GM23338 (cell line): Measurements from ENCODE around the gene HCFC2. TPM values are rescaled to one million over a fixed set of nuclear protein-coding genes. Genes with fewer than 3 reads are reported as not detected.

Source experiments
- ATAC-seq: fragments of 200-7000 bp; cut with Tn5 transposase; 3 replicates; pipeline ENCODE4 v1.9.1; 2020
- DNase-seq: peaks from one replicate; pipeline ENCODE4 v3.0.0-alpha.2; 2015; ENCODE audit warnings: low spot score
- H2AFZ ChIP-seq: fragments of 200-600 bp; sonication (generic); 2 replicates; pipeline ENCODE4 v1.8.0; 2016; ENCODE audit warnings: antibody characterized with exemption, mild to moderate bottlenecking, moderate library complexity
- H3F3A ChIP-seq: fragments of 200-600 bp; sonication (generic); replicated peaks from 2 replicates; pipeline ENCODE4 v1.8.0; 2017; ENCODE audit warnings: antibody characterized with exemption, mixed run types, low read depth
- H3K27ac ChIP-seq: fragments of 200-600 bp; sonication (generic); 2 replicates; pipeline ENCODE4 v1.6.1; 2016; ENCODE audit warnings: low read depth
- H3K27me3 ChIP-seq: fragments of 200-600 bp; sonication (generic); 2 replicates; pipeline ENCODE4 v1.8.0; 2016; ENCODE audit warnings: mild to moderate bottlenecking, mixed run types, moderate library complexity; ENCODE audit not compliant: insufficient read depth
- H3K36me3 ChIP-seq: fragments of 200-600 bp; sonication (generic); 2 replicates; pipeline ENCODE4 v1.8.0; 2016; ENCODE audit warnings: mild to moderate bottlenecking; ENCODE audit not compliant: insufficient read depth
- H3K4me1 ChIP-seq: fragments of 200-600 bp; sonication (generic); 2 replicates; pipeline ENCODE4 v1.8.0; 2016; ENCODE audit warnings: mild to moderate bottlenecking, moderate library complexity; ENCODE audit not compliant: insufficient read depth
- H3K4me2 ChIP-seq: fragments of 200-600 bp; sonication (generic); 2 replicates; pipeline ENCODE4 v1.7.1; 2017; ENCODE audit warnings: mixed run types
- H3K4me3 ChIP-seq: fragments of 200-600 bp; sonication (generic); 2 replicates; pipeline ENCODE4 v1.6.1; 2016; ENCODE audit warnings: mixed run types
- H3K79me2 ChIP-seq: fragments of 200-600 bp; sonication (generic); replicated peaks from 2 replicates; pipeline ENCODE4 v1.8.0; 2017; ENCODE audit warnings: mild to moderate bottlenecking; ENCODE audit not compliant: insufficient read depth
- H3K9me2 ChIP-seq: fragments of 200-600 bp; sonication (generic); 2 replicates; pipeline ENCODE4 v1.8.0; 2017; ENCODE audit not compliant: insufficient read depth
- H4K20me1 ChIP-seq: fragments of 200-600 bp; sonication (generic); replicated peaks from 2 replicates; pipeline ENCODE4 v1.8.0; 2017; ENCODE audit warnings: mild to moderate bottlenecking; ENCODE audit not compliant: insufficient read depth
- H3K27ac Mint-ChIP-seq: 2 replicates; pipeline ENCODE4 v1.8.0; 2020; ENCODE audit warnings: inconsistent platforms, mild to moderate bottlenecking, moderate library complexity, mixed read lengths
- H3K27me3 Mint-ChIP-seq: 3 replicates; pipeline ENCODE4 v1.8.0; 2022; ENCODE audit warnings: low read depth, mild to moderate bottlenecking, moderate library complexity, mixed read lengths, inconsistent platforms; ENCODE audit not compliant: insufficient read depth, poor library complexity
- H3K36me3 Mint-ChIP-seq: 3 replicates; pipeline ENCODE4 v1.8.0; 2021; ENCODE audit warnings: low read depth, mild to moderate bottlenecking, inconsistent platforms, moderate library complexity, mixed read lengths
- H3K4me1 Mint-ChIP-seq: 3 replicates; pipeline ENCODE4 v1.8.0; 2020; ENCODE audit warnings: mild to moderate bottlenecking, inconsistent platforms, mixed read lengths
- H3K4me3 Mint-ChIP-seq: 3 replicates; pipeline ENCODE4 v1.8.0; 2021; ENCODE audit warnings: moderate library complexity, mild to moderate bottlenecking, inconsistent platforms, mixed read lengths
- H3K9me3 Mint-ChIP-seq: 3 replicates; pipeline ENCODE4 v1.8.0; 2020; ENCODE audit warnings: moderate library complexity, mild to moderate bottlenecking, inconsistent platforms, mixed read lengths
- JUNB ChIP-seq: IDR thresholded peaks from one replicate; pipeline ENCODE4 v1.6.1; 2016; ENCODE audit warnings: antibody characterized with exemption; ENCODE audit not compliant: unreplicated experiment
- POLR2AphosphoS5 ChIP-seq: IDR thresholded peaks from 2 replicates; pipeline ENCODE4 v1.6.1; 2016; ENCODE audit warnings: antibody characterized with exemption, low read depth
- STAT1 ChIP-seq: IDR thresholded peaks from one replicate; pipeline ENCODE4 v1.6.1; 2016; ENCODE audit warnings: antibody characterized with exemption; ENCODE audit not compliant: unreplicated experiment
- ZNF331 ChIP-seq: fragments of 250-450 bp; sonication (Bioruptor Pico); IDR thresholded peaks from 2 replicates; pipeline ENCODE4 v1.5.0; 2020; ENCODE audit warnings: low read depth, mild to moderate bottlenecking, moderate library complexity
- polyA plus RNA-seq: library from polyadenylated mRNA; unstranded; fragments of >200 nt; fragmentation: Nextera tagmentation; extraction: Ambion mirVana; gene quantifications from 2 replicates; pipeline ENCODE4 v1.2.1, GENCODE V29; 2016
- total RNA-seq: library from RNA; depleted of rRNA; stranded (reverse); fragments of >200 nt; shearing (Covaris generic); gene quantifications from 2 replicates; pipeline ENCODE4 v1.2.3, GENCODE V29; 2014
- TF ChIP-seq, protein P1 (sequence below): fragments of 250-450 bp; sonication (Bioruptor Pico); IDR thresholded peaks from 2 replicates; pipeline ENCODE4 v1.5.0; 2020; ENCODE audit warnings: mild to moderate bottlenecking, moderate library complexity
- TF ChIP-seq, protein P2 (sequence below), 2 experiments: fragments of 200-600 bp in 1 of 2; sonication (generic) in 1 of 2; conservative IDR thresholded peaks; 2 replicates each; pipeline versions ENCODE4 v1.5.1 to v1.6.1; 2016 to 2017; ENCODE audit warnings: antibody characterized with exemption in 2 of 2, low read depth in 2 of 2, mild to moderate bottlenecking in 2 of 2, moderate library complexity in 1 of 2

HCFC2 gene
- total and polyA plus RNA-seq, 2 experiments from 2014 or later: 1.9 to 2.5 TPM

DNA sequence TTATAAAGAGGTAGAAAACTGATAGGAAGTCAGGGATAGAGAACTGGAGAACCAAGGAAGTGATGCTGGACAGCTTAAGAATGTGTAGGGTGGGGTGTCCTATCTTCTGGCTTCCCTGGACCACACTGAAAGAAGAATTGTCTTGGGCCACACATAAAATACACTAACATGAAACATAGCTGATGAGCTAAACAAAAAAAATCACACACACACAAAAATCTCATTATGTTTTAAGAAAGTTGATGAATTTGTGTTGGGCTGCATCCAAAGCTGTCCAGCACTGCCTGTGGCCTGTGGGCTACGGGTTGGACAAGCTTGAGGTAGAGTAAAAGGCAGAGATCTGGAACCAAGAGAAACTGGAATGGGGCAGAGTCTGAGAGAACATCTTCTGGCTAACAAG, 21.8 kb upstream of the HCFC2 start:
- H3K27me3 ChIP-seq: no peaks in the 10 kb centered on the region
- no peaks in the 10 kb centered on the region for H3K79me2 ChIP-seq
- no peaks in the 10 kb centered on the region for H3K9me2 ChIP-seq
- Mint-ChIP-seq H3K4me3 (no peak overlapping the region), H3K9me3 (no peaks in the 10 kb centered on the region), H3K4me1 (no peaks in the 10 kb centered on the region), H3K27me3 (peaks cover 6% of the 10 kb centered on the region), H3K27ac (no peak overlapping the region), H3K36me3 (no peaks in the 10 kb centered on the region; the same call in 2 of the 3 replicates)
- H3K27ac ChIP-seq: no peak overlapping the region
- no peak overlapping the region for H3K4me3 ChIP-seq
- H3K4me2 ChIP-seq: no peak overlapping the region
- no peaks in the 10 kb centered on the region for H4K20me1 ChIP-seq
- ATAC-seq: no peak
- H3K36me3 ChIP-seq: no peaks in the 10 kb centered on the region
- no peak overlapping the region for H2AFZ ChIP-seq
- no peaks in the 10 kb centered on the region for H3K4me1 ChIP-seq
- no peak for DNase-seq
- no peaks in the 10 kb centered on the region for H3F3A ChIP-seq
- TF ChIP-seq STAT1: no peak
- TF ChIP-seq ZNF331 (CRISPR knock-in tag): no peak

DNA sequence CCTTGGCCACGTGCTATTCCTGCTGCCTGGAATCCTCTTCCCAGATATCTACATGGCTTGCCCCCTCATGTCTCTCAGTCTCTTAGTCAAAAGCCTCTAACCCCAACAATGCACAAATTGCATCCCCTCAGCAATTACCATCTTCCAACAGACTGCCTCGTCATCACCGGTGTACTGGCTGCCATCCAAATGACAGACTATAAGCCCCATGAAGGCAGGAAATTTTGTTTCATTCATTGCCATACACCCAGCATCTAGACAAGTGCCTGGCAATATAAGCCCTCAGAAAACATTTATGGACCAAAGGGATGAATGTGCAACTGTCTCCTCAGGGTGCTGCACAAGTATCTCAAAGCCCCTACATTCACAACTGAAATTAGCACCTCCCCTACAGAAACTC, 20.2 kb upstream of the HCFC2 start:
- DNase-seq (no peak), ATAC-seq (no peak)
- no peaks in the 10 kb centered on the region for H3K36me3 ChIP-seq
- TF ChIP-seq, protein P1, sequence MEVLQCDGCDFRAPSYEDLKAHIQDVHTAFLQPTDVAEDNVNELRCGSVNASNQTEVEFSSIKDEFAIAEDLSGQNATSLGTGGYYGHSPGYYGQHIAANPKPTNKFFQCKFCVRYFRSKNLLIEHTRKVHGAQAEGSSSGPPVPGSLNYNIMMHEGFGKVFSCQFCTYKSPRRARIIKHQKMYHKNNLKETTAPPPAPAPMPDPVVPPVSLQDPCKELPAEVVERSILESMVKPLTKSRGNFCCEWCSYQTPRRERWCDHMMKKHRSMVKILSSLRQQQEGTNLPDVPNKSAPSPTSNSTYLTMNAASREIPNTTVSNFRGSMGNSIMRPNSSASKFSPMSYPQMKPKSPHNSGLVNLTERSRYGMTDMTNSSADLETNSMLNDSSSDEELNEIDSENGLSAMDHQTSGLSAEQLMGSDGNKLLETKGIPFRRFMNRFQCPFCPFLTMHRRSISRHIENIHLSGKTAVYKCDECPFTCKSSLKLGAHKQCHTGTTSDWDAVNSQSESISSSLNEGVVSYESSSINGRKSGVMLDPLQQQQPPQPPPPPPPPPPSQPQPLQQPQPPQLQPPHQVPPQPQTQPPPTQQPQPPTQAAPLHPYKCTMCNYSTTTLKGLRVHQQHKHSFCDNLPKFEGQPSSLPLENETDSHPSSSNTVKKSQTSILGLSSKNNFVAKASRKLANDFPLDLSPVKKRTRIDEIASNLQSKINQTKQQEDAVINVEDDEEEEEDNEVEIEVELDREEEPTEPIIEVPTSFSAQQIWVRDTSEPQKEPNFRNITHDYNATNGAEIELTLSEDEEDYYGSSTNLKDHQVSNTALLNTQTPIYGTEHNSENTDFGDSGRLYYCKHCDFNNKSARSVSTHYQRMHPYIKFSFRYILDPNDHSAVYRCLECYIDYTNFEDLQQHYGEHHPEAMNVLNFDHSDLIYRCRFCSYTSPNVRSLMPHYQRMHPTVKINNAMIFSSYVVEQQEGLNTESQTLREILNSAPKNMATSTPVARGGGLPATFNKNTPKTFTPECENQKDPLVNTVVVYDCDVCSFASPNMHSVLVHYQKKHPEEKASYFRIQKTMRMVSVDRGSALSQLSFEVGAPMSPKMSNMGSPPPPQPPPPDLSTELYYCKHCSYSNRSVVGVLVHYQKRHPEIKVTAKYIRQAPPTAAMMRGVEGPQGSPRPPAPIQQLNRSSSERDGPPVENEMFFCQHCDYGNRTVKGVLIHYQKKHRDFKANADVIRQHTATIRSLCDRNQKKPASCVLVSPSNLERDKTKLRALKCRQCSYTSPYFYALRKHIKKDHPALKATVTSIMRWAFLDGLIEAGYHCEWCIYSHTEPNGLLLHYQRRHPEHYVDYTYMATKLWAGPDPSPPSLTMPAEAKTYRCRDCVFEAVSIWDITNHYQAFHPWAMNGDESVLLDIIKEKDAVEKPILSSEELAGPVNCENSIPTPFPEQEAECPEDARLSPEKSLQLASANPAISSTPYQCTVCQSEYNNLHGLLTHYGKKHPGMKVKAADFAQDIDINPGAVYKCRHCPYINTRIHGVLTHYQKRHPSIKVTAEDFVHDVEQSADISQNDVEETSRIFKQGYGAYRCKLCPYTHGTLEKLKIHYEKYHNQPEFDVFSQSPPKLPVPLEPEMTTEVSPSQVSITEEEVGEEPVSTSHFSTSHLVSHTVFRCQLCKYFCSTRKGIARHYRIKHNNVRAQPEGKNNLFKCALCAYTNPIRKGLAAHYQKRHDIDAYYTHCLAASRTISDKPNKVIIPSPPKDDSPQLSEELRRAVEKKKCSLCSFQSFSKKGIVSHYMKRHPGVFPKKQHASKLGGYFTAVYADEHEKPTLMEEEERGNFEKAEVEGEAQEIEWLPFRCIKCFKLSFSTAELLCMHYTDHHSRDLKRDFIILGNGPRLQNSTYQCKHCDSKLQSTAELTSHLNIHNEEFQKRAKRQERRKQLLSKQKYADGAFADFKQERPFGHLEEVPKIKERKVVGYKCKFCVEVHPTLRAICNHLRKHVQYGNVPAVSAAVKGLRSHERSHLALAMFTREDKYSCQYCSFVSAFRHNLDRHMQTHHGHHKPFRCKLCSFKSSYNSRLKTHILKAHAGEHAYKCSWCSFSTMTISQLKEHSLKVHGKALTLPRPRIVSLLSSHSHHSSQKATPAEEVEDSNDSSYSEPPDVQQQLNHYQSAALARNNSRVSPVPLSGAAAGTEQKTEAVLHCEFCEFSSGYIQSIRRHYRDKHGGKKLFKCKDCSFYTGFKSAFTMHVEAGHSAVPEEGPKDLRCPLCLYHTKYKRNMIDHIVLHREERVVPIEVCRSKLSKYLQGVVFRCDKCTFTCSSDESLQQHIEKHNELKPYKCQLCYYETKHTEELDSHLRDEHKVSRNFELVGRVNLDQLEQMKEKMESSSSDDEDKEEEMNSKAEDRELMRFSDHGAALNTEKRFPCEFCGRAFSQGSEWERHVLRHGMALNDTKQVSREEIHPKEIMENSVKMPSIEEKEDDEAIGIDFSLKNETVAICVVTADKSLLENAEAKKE (CRISPR knock-in tag): no peak
- TF ChIP-seq, protein P2, sequence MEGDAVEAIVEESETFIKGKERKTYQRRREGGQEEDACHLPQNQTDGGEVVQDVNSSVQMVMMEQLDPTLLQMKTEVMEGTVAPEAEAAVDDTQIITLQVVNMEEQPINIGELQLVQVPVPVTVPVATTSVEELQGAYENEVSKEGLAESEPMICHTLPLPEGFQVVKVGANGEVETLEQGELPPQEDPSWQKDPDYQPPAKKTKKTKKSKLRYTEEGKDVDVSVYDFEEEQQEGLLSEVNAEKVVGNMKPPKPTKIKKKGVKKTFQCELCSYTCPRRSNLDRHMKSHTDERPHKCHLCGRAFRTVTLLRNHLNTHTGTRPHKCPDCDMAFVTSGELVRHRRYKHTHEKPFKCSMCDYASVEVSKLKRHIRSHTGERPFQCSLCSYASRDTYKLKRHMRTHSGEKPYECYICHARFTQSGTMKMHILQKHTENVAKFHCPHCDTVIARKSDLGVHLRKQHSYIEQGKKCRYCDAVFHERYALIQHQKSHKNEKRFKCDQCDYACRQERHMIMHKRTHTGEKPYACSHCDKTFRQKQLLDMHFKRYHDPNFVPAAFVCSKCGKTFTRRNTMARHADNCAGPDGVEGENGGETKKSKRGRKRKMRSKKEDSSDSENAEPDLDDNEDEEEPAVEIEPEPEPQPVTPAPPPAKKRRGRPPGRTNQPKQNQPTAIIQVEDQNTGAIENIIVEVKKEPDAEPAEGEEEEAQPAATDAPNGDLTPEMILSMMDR (conservative IDR thresholded peaks at IDR 0.05; ENCODE audit: low read depth in 2 of 2): no peak
- TF ChIP-seq POLR2AphosphoS5 (no peak), STAT1 (no peak), JUNB (no peak)
- H2AFZ ChIP-seq: no peak overlapping the region
- no peak overlapping the region for H3K4me2 ChIP-seq
- peaks cover 6% of the 10 kb centered on the region for H3K27me3 Mint-ChIP-seq
- no peaks in the 10 kb centered on the region for H3K9me2 ChIP-seq
- no peak overlapping the region for H3K27ac Mint-ChIP-seq
- H3F3A ChIP-seq: no peaks in the 10 kb centered on the region
- H3K4me3 ChIP-seq: no peak overlapping the region
- H4K20me1 ChIP-seq: no peaks in the 10 kb centered on the region
- no peak overlapping the region for H3K4me3 Mint-ChIP-seq
- H3K36me3 Mint-ChIP-seq: no peaks in the 10 kb centered on the region; the same call in 2 of the 3 replicates
- H3K27ac ChIP-seq: no peak overlapping the region
- H3K79me2 ChIP-seq: no peaks in the 10 kb centered on the region
- peaks cover 8% of the 10 kb centered on the region; the same call in 1 of the 2 replicates for H3K27me3 ChIP-seq
- no peaks in the 10 kb centered on the region for H3K9me3 Mint-ChIP-seq
- H3K4me1 ChIP-seq: peaks cover 5% of the 10 kb centered on the region; the same call in 1 of the 2 replicates
- peaks cover 5% of the 10 kb centered on the region; the same call in 2 of the 3 replicates for H3K4me1 Mint-ChIP-seq
